Caco-2 (cell line): ENCODE data around the gene FOXO1. TPM values are rescaled to one million over a fixed set of nuclear protein-coding genes. Genes with fewer than 3 reads are reported as not detected.

Experiments used
- BruUV-seq: library from RNA; stranded (reverse); fragments of 400-500 nt; replicated peaks from 2 replicates; lab custom pipeline; 2021; lab: Mats Ljungman, UMichigan
- CTCF ChIA-PET: fragments of 300-600 bp; sonication (Branson Sonifier 250); formaldehyde crosslinking; loops from one replicate; lab custom pipeline; 2022; ENCODE audit warnings: antibody characterized with exemption; lab: Charles Lee
- POLR2A ChIA-PET: fragments of 300-600 bp; sonication (Branson Sonifier 250); formaldehyde crosslinking; loops from one replicate; lab custom pipeline; 2022; ENCODE audit warnings: antibody characterized with exemption; lab: Charles Lee
- DNase-seq, 2 experiments: peaks; one replicate each; pipeline versions ENCODE4 v3.0.0 to v3.0.0-alpha.2; 2020 to 2022
- H3K27me3 ChIP-seq: replicated peaks from 2 replicates; pipeline ENCODE4 v1.6.0; 2011; ENCODE audit warnings: low read length; ENCODE audit not compliant: control insufficient read depth, insufficient read depth
- H3K36me3 ChIP-seq: 2 replicates; pipeline ENCODE4 v1.5.1; 2011; ENCODE audit warnings: low read length; ENCODE audit not compliant: control insufficient read depth, insufficient read depth
- H3K4me1 ChIP-seq: fragments of 250-450 bp; sonication (Bioruptor Pico); 2 replicates; pipeline ENCODE4 v1.5.1; 2020; ENCODE audit warnings: mild to moderate bottlenecking
- H3K4me3 ChIP-seq: 2 replicates; pipeline ENCODE4 v1.5.1; 2011; ENCODE audit warnings: low read depth, mild to moderate bottlenecking, control low read depth, low read length
- H3K9me3 ChIP-seq: fragments of 250-450 bp; sonication (Bioruptor Pico); 2 replicates; pipeline ENCODE4 v1.5.1; 2020; ENCODE audit warnings: mild to moderate bottlenecking, moderate library complexity
- H3K27ac Mint-ChIP-seq: one replicate; pipeline ENCODE4 v1.8.0; 2022; ENCODE audit warnings: mixed read lengths; ENCODE audit not compliant: unreplicated experiment
- H3K27me3 Mint-ChIP-seq: one replicate; pipeline ENCODE4 v1.8.0; 2022; ENCODE audit warnings: mixed read lengths; ENCODE audit not compliant: insufficient read depth, unreplicated experiment
- H3K36me3 Mint-ChIP-seq: one replicate; pipeline ENCODE4 v1.8.0; 2022; ENCODE audit warnings: mild to moderate bottlenecking, mixed read lengths; ENCODE audit not compliant: insufficient read depth, unreplicated experiment
- H3K4me1 Mint-ChIP-seq: one replicate; pipeline ENCODE4 v1.8.0; 2022; ENCODE audit warnings: low read depth, mixed read lengths; ENCODE audit not compliant: unreplicated experiment
- H3K4me3 Mint-ChIP-seq: one replicate; pipeline ENCODE4 v1.8.0; 2022; ENCODE audit warnings: mild to moderate bottlenecking, moderate library complexity, mixed read lengths; ENCODE audit not compliant: unreplicated experiment
- H3K9me3 Mint-ChIP-seq: one replicate; pipeline ENCODE4 v1.8.0; 2022; ENCODE audit warnings: mixed read lengths; ENCODE audit not compliant: unreplicated experiment
- CTCF ChIP-seq, 2 experiments: fragments of 200-600 bp in 1 of 2; IDR thresholded peaks; 1 replicate in 1 of 2; 2 replicates in 1 of 2; pipeline versions ENCODE4 v1.5.1 to v1.8.0; 2011 to 2022; ENCODE audit warnings: antibody characterized with exemption in 1 of 2, control low read depth in 1 of 2, inconsistent platforms in 1 of 2, low read depth in 1 of 2, low read length in 1 of 2, mild to moderate bottlenecking in 1 of 2, moderate library complexity in 1 of 2; ENCODE audit not compliant: insufficient read depth in 1 of 2, severe bottlenecking in 1 of 2, unreplicated experiment in 1 of 2
- intact Hi-C: fragments of 100-400 bp; cut with micrococcal nuclease; formaldehyde crosslinking; loops from one replicate; pipeline ENCODE4 v1.10.0; 2022; ENCODE audit not compliant: unreplicated experiment
- total RNA-seq: library from RNA; stranded (reverse); gene quantifications from 2 replicates; pipeline ENCODE4 v1.2.3, GENCODE V29; 2022

The FOXO1 gene
- total RNA-seq, 1 experiment from 2014 or later = 10.4 TPM

- H3K4me1 Mint-ChIP-seq = peaks cover 18% of the 10 kb centered on the region
- peaks cover 18% of the 10 kb centered on the region for H3K9me3 Mint-ChIP-seq
- H3K4me3 Mint-ChIP-seq = no peak overlapping the region
- no peak for TF ChIP-seq CTCF (IDR thresholded peaks at IDR 0.05; ENCODE audit: insufficient read depth in 1 of 2, low read depth in 1 of 2, low read length in 1 of 2, severe bottlenecking in 1 of 2, unreplicated experiment in 1 of 2)
- H3K27me3 Mint-ChIP-seq = no peaks in the 10 kb centered on the region
- peaks cover 35% of the 10 kb centered on the region for H3K4me1 ChIP-seq
- ChIA-PET POLR2A (no interaction called here), CTCF (no interaction called here)
- H3K4me3 ChIP-seq = no peak overlapping the region
- no peaks in the 10 kb centered on the region for H3K36me3 ChIP-seq
- no TSS peak for BruUV-seq
- H3K27ac Mint-ChIP-seq = no peak overlapping the region
- H3K9me3 ChIP-seq = no peaks in the 10 kb centered on the region; the same call in 1 of the 2 replicates
- H3K36me3 Mint-ChIP-seq = peaks cover 6% of the 10 kb centered on the region
- no peaks in the 10 kb centered on the region for H3K27me3 ChIP-seq
- no peak for DNase-seq
- intact Hi-C loops = loop anchor here (10.0 kb wide), 1 partner anchor 518 kb away; no protein-coding TSS in a partner anchor
These were observed 83.9 kb downstream of the FOXO1 start for GRCh38 chr13:40582531-40582930.

- Mint-ChIP-seq H3K27ac (no peak overlapping the region), H3K4me3 (no peak overlapping the region), H3K9me3 (peaks cover 18% of the 10 kb centered on the region), H3K27me3 (no peaks in the 10 kb centered on the region), H3K4me1 (peaks cover 16% of the 10 kb centered on the region), H3K36me3 (peaks cover 6% of the 10 kb centered on the region)
- Histone ChIP-seq H3K36me3 (no peaks in the 10 kb centered on the region), H3K4me3 (no peak overlapping the region), H3K4me1 (peaks cover 22% of the 10 kb centered on the region), H3K9me3 (no peaks in the 10 kb centered on the region; the same call in 1 of the 2 replicates), H3K27me3 (no peaks in the 10 kb centered on the region)
- ChIA-PET POLR2A (no interaction called here), CTCF (no interaction called here)
- intact Hi-C loops = loop anchor here (10.0 kb wide), 1 partner anchor 516 kb away; no protein-coding TSS in a partner anchor
- no peak for TF ChIP-seq CTCF (IDR thresholded peaks at IDR 0.05; ENCODE audit: insufficient read depth in 1 of 2, low read depth in 1 of 2, low read length in 1 of 2, severe bottlenecking in 1 of 2, unreplicated experiment in 1 of 2)
- DNase-seq = no peak
- BruUV-seq = no TSS peak
These were observed 85.2 kb downstream of the FOXO1 start for GRCh38 chr13:40581277-40581579.

DNA sequence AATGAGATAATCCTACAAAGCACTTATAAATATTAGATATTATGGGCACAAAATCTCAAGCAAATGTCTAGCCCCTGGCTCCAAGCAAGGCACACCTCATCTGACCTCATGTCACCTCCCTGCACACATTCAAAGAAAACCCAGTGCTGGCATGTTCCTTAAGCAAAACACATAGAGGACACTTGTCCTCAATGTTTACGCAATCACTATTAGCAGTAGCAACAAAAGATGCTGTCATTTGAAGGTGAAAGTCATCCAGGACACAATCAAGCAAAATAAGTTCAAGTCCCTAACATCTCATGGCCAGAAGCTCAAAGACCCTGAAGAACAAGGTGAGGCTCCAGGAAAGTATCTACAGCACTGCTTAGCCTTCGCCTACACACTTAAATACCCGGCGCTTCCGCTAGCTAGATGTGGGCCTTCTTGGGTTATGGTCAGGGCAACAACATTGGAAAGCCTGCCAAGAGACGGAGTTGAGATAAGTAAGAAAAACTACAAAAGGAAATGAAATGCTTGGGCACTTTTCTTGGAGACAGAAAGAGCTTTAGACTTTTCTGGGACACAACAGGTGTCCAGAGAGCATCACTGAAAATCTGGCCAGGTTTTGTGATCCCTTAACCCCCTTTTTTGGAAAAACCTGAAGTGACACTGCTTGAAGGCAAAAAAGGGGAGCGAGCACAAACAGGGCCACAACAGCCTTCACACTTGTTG is 85.7 kb downstream of the FOXO1 start:
- ChIA-PET POLR2A (no interaction called here), CTCF (no interaction called here)
- no TSS peak for BruUV-seq
- no peak overlapping the region for H3K27ac Mint-ChIP-seq
- TF ChIP-seq CTCF (IDR thresholded peaks at IDR 0.05; ENCODE audit: insufficient read depth in 1 of 2, low read depth in 1 of 2, low read length in 1 of 2, severe bottlenecking in 1 of 2, unreplicated experiment in 1 of 2) = no peak
- peaks cover 18% of the 10 kb centered on the region for H3K9me3 Mint-ChIP-seq
- peaks cover 6% of the 10 kb centered on the region for H3K36me3 Mint-ChIP-seq
- peaks cover 17% of the 10 kb centered on the region for H3K4me1 ChIP-seq
- H3K36me3 ChIP-seq = no peaks in the 10 kb centered on the region
- H3K4me3 ChIP-seq = no peak overlapping the region
- H3K27me3 ChIP-seq = no peaks in the 10 kb centered on the region
- H3K27me3 Mint-ChIP-seq = no peaks in the 10 kb centered on the region
- no peak for DNase-seq
- H3K9me3 ChIP-seq = no peaks in the 10 kb centered on the region; the same call in 1 of the 2 replicates
- peaks cover 18% of the 10 kb centered on the region for H3K4me1 Mint-ChIP-seq
- no peak overlapping the region for H3K4me3 Mint-ChIP-seq
- intact Hi-C loops = loop anchor here (10.0 kb wide), 1 partner anchor 516 kb away; no protein-coding TSS in a partner anchor
